ENCODE results near the gene MAP7D1.

DNA sequence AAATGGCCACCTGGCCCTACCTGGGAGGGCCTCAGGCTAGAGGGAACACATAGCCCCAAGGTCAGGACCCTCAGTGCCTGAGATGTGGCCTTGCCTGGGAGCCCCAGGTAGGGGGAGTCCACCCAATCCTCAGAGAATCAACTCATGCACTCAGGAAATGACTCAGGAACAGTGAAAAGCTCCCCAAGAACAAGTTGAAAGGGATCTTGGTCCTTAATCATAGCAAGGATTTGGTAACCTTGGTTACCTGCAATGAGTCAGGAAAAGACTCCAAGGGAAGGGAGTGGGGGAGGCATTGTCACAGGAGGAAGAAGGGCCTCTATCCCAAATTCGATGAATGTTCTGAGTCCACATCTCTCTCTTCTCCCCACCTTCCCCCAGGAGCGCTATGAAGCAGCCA lies 17.0 kb downstream of the MAP7D1 start:
- no peak for TF ChIP-seq EZH2phosphoT487 (IDR thresholded peaks at IDR 0.05; ENCODE audit: low read depth, severe bottlenecking, unreplicated experiment)
- no peak for TF ChIP-seq CTCF (IDR thresholded peaks at IDR 0.05; ENCODE audit: poor library complexity)
- TF ChIP-seq EZH2 (IDR thresholded peaks at IDR 0.05; ENCODE audit: borderline replicate concordance) = no peak

Data from hepatocyte (in vitro differentiated cells).